HepG2 (cell line): ENCODE results near the gene MAST1. TPM values are rescaled to one million over a fixed set of nuclear protein-coding genes. Genes with fewer than 3 reads are reported as not detected.
A peak's percentile ranks its signal among the peaks of the same experiment; 100 is the strongest.

Experiments
- ARHGAP35 ChIP-seq: sonication (generic); formaldehyde crosslinking; IDR thresholded peaks from 2 replicates; pipeline ENCODE4 v1.9.0; 2022; ENCODE audit warnings: mild to moderate bottlenecking, inconsistent platforms, moderate library complexity, missing genetic modification reagents, borderline replicate concordance
- ETV5 ChIP-seq: IDR thresholded peaks from 2 replicates; pipeline ENCODE4 v1.6.1; 2018; ENCODE audit warnings: missing biosample characterization, missing genetic modification reagents, inconsistent platforms, borderline replicate concordance
- GATAD1 ChIP-seq: IDR thresholded peaks from 2 replicates; pipeline ENCODE4 v1.6.1; 2016; ENCODE audit warnings: missing genetic modification reagents, missing compliant biosample characterization
- HINFP ChIP-seq: sonication (generic); formaldehyde crosslinking; IDR thresholded peaks from 2 replicates; pipeline ENCODE4 v1.4.0; 2020; ENCODE audit warnings: low read depth, mild to moderate bottlenecking, missing genetic modification reagents
- IRX3 ChIP-seq: sonication (generic); formaldehyde crosslinking; IDR thresholded peaks from 2 replicates; pipeline ENCODE4 v1.8.1; 2023; ENCODE audit warnings: mild to moderate bottlenecking, low read depth, missing genetic modification reagents, borderline replicate concordance
- MYC ChIP-seq: sonication (generic); formaldehyde crosslinking; IDR thresholded peaks from 2 replicates; pipeline ENCODE4 v1.9.0; 2021; ENCODE audit warnings: missing genetic modification reagents, borderline replicate concordance
- NFYB ChIP-seq: sonication (generic); formaldehyde crosslinking; IDR thresholded peaks from 2 replicates; pipeline ENCODE4 v1.4.0; 2020; ENCODE audit warnings: missing genetic modification reagents
- PCBP2 ChIP-seq: fragments of 200-400 bp; formaldehyde crosslinking; optimal IDR thresholded peaks from 2 replicates; pipeline ENCODE3; 2018; ENCODE audit warnings: low read length, low read depth; ENCODE audit not compliant: poor library complexity, severe bottlenecking
- PRDM10 ChIP-seq: sonication (generic); formaldehyde crosslinking; IDR thresholded peaks from 2 replicates; pipeline ENCODE4 v1.4.0; 2020; ENCODE audit warnings: low read depth, missing genetic modification reagents
- RARA ChIP-seq: IDR thresholded peaks from 2 replicates; pipeline ENCODE4 v1.6.1; 2016; ENCODE audit warnings: missing genetic modification reagents, missing compliant biosample characterization
- SMYD3 ChIP-seq: sonication (generic); formaldehyde crosslinking; IDR thresholded peaks from 2 replicates; pipeline ENCODE4 v1.8.1; 2023; ENCODE audit warnings: mild to moderate bottlenecking, missing genetic modification reagents
- SNRNP70 ChIP-seq: fragments of 200-400 bp; formaldehyde crosslinking; IDR thresholded peaks from 2 replicates; pipeline ENCODE4 v1.6.1; 2017; ENCODE audit warnings: mild to moderate bottlenecking, low read depth, low read length, moderate library complexity
- XBP1 ChIP-seq: sonication (generic); formaldehyde crosslinking; IDR thresholded peaks from 2 replicates; pipeline ENCODE4 v1.5.0; 2020; ENCODE audit warnings: missing genetic modification reagents
- ZMAT5 ChIP-seq: sonication (generic); formaldehyde crosslinking; IDR thresholded peaks from 2 replicates; pipeline ENCODE4 v1.5.0; 2020; ENCODE audit warnings: mild to moderate bottlenecking, low read depth, missing genetic modification reagents, borderline replicate concordance
- ZNF136 ChIP-seq: sonication (generic); formaldehyde crosslinking; IDR thresholded peaks from 2 replicates; pipeline ENCODE4 v1.8.1; 2022; ENCODE audit warnings: low read depth, mild to moderate bottlenecking, moderate library complexity, missing genetic modification reagents
- ZNF160 ChIP-seq: sonication (generic); formaldehyde crosslinking; IDR thresholded peaks from 2 replicates; pipeline ENCODE4 v1.8.0; 2022; ENCODE audit warnings: mild to moderate bottlenecking, inconsistent platforms, missing genetic modification reagents
- ZNF207 ChIP-seq: fragments of 450-650 bp; IDR thresholded peaks from 2 replicates; pipeline ENCODE4 v1.6.1; 2016; ENCODE audit warnings: antibody characterized with exemption, borderline replicate concordance
- polyA plus RNA-seq, 8 experiments: library from polyadenylated mRNA; depleted of rRNA in 3 of 8; stranded (reverse) in 7 of 8; unstranded in 1 of 8; fragments of >200 nt; fragmentation: Illumina TruSeq in 4 of 8; extraction: Trizol in 4 of 8; gene quantifications; 2 replicates each; pipeline versions ENCODE4 v1.2.1 to v1.2.3, GENCODE V29; 2011 to 2016; ENCODE audit warnings: low read depth in 4 of 8, missing spikeins in 1 of 8, mixed read lengths in 1 of 8; ENCODE audit not compliant: insufficient read depth in 1 of 8
- total RNA-seq, 5 experiments: library from RNA; depleted of rRNA; stranded (reverse); fragments of >200 nt; fragmentation: Illumina TruSeq; extraction: Trizol; gene quantifications; 2 replicates each; pipeline ENCODE4 v1.2.3, GENCODE V29; 2016; ENCODE audit warnings: low read depth in 1 of 5
- TF ChIP-seq, protein P1 (sequence below): sonication (generic); formaldehyde crosslinking; conservative IDR thresholded peaks from 2 replicates; pipeline ENCODE4 v1.4.0; 2020; ENCODE audit warnings: missing genetic modification reagents
- TF ChIP-seq, protein P2 (sequence below): sonication (generic); formaldehyde crosslinking; conservative IDR thresholded peaks from 2 replicates; pipeline ENCODE4 v1.4.0; 2020; ENCODE audit warnings: missing genetic modification reagents

The MAST1 gene
- total and polyA plus RNA-seq, 2 of the 13 experiments (the other 11 are each of a cell fraction or from before 2014, with no cell fraction given): 0.73 to 4.7 TPM

GRCh38 chr19:12793290-12794195, 44.8 kb upstream of the MAST1 start (continued):
- TF ChIP-seq HINFP (no peak), ARHGAP35 (no peak), PRDM10 (CRISPR knock-in tag) (peak; percentile 41; the same call in 1 of the 2 replicates), RARA (CRISPR knock-in tag) (no peak), SNRNP70 (no peak), XBP1 (CRISPR knock-in tag) (no peak), ETV5 (CRISPR knock-in tag) (peak; percentile 63; the same call in 1 of the 2 replicates), ZNF207 (no peak), SMYD3 (CRISPR knock-in tag) (no peak), ZMAT5 (no peak), ZNF160 (CRISPR knock-in tag) (peak; percentile 12; the same call in 1 of the 2 replicates), NFYB (CRISPR knock-in tag) (peak; percentile 25; the same call in 1 of the 2 replicates), ZNF136 (no peak), PCBP2 (no peak), MYC (CRISPR knock-in tag) (no peak; the same call in 1 of the 2 replicates), GATAD1 (CRISPR knock-in tag) (peak; percentile 66; the same call in 1 of the 2 replicates), IRX3 (CRISPR knock-in tag) (no peak)
- TF ChIP-seq, protein P1, sequence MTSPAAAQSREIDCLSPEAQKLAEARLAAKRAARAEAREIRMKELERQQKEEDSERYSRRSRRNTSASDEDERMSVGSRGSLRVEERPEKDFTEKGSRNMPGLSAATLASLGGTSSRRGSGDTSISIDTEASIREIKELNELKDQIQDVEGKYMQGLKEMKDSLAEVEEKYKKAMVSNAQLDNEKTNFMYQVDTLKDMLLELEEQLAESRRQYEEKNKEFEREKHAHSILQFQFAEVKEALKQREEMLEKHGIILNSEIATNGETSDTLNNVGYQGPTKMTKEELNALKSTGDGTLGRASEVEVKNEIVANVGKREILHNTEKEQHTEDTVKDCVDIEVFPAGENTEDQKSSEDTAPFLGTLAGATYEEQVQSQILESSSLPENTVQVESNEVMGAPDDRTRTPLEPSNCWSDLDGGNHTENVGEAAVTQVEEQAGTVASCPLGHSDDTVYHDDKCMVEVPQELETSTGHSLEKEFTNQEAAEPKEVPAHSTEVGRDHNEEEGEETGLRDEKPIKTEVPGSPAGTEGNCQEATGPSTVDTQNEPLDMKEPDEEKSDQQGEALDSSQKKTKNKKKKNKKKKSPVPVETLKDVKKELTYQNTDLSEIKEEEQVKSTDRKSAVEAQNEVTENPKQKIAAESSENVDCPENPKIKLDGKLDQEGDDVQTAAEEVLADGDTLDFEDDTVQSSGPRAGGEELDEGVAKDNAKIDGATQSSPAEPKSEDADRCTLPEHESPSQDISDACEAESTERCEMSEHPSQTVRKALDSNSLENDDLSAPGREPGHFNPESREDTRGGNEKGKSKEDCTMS (CRISPR knock-in tag): no peak
- TF ChIP-seq, protein P2, sequence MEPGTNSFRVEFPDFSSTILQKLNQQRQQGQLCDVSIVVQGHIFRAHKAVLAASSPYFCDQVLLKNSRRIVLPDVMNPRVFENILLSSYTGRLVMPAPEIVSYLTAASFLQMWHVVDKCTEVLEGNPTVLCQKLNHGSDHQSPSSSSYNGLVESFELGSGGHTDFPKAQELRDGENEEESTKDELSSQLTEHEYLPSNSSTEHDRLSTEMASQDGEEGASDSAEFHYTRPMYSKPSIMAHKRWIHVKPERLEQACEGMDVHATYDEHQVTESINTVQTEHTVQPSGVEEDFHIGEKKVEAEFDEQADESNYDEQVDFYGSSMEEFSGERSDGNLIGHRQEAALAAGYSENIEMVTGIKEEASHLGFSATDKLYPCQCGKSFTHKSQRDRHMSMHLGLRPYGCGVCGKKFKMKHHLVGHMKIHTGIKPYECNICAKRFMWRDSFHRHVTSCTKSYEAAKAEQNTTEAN (CRISPR knock-in tag): no peak
